Measurements from ENCODE around the gene CCT6B.

CCT6B gene

DNA sequence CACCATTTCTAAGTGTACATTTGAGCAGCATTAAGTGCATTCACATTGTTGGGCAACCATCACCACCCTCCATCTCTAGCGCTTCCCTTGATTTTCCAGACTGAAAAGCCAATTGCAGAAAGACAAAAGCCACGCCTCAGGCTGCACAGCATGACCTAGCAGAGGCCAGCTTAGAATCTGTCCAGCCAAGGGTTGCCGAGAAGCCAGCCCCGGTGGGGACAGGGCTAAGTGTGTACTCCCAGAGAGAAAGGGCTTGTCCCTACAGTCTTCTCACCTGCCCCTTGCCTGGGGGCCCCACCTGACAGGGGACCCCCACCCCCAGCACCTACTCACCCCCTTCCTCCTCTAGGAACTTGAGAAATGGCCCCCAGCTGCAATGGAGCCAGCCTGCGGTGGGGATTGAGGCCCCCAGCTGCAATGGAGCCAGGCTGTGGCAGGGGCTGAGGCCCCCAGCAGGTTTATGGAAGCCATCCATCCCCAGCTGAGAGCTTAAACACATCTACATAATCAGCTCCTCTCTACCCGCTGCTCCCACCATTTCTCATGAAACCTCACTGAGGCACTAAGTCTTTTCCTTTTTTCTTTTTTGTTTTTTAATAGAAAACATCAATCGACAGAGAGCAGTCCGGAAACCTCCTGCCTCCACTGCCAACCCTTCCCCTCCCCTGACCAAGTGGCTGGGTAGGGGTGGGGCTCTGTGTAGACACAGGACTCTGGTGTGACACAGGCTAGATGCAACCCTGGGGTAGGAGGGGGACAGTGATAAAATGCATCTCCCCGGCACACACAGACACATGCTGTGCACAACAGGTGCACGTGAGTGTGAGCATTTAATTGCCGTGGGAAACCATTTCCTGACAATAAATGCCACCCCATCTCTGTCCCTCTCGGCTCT lies 77.9 kb downstream of the CCT6B start:
- DNase-seq (ENCODE audit: low read depth), result no peak

DNA sequence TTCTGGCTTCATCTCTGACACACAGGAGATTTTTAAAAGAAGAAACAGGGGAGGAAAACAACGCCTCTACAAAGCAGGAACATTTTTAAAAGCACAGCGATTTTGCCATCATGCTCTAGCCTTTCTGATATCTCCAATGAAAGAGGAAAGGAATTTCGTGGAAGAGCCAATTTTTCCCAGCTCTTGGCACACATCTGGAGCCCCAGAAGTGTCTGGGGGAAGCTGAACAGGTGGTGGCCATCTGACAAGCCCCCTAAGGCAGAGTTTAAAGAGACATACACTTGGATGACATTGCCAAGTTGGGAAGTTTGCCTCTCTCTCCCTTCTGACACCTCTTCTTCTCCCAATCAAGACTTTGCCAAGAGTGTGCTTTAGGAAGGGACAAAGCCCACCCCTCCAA lies 82.1 kb downstream of the CCT6B start:
- DNase-seq (ENCODE audit: low read depth), result no peak

Data from activated gamma-delta T cell treated with anti-CD3 and anti-CD28 coated beads, Interleukin-2, amount 50 U/mL, for 16 hours (primary cell).